ENCODE data around the gene MUC13. TPM values are rescaled to one million over a fixed set of nuclear protein-coding genes. Genes with fewer than 3 reads are reported as not detected.

MUC13 gene
- total and polyA plus RNA-seq, 9 of the 15 experiments (the other 6 are each of a cell fraction or from before 2014, with no cell fraction given): 0.09 TPM; not detected in 8

- TF ChIP-seq ZC3H4 (CRISPR knock-in tag; IDR thresholded peaks at IDR 0.05; ENCODE audit: borderline replicate concordance) (no peak), MXI1 (IDR thresholded peaks at IDR 0.05; ENCODE audit: low read depth, low read length) (no peak)
Measured at GRCh38 chr3:124873226-124873625, 61.3 kb downstream of the MUC13 start (continued).

DNA sequence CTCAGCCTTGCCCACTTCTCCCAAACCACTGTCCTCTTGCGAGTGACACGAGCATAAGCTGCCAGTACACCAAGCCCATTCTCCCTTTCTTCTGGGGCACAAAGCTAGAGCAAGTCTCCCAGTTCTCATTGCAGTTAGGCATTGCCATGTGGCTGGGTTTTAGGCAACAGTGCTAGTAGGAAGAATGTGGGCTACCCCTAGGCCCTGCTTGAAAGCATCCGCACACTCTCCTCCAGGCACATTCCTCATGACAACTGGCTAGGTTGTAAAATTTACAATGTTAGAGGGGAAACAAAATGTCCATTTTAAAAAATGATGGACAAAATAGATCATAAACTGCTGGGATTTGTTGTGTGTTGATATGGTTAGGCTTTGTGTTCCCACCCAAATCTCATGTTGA lies 67.0 kb downstream of the MUC13 start:
- in situ Hi-C loops (cut with MboI): no loop called here
- H3K79me2 ChIP-seq (ENCODE audit: control insufficient read depth, insufficient read depth, low read length): no peaks in the 10 kb centered on the region
- no peak overlapping the region for H3K27ac ChIP-seq (ENCODE audit: extremely low read depth, low read depth, low read length)
- H3K4me1 ChIP-seq (replicated peaks in 1 of 2; ENCODE audit: control insufficient read depth in 2 of 2, insufficient read depth in 2 of 2, low read length in 2 of 2): no peaks in the 10 kb centered on the region; a peak in 2 of 5 replicates
- H3K4me2 ChIP-seq (ENCODE audit: insufficient read depth, low read length): no peak overlapping the region
- CTCF ChIA-PET (ENCODE audit: low intra/inter-chr PET ratio): no interaction called here
- DNase-seq (ENCODE audit: extremely low read depth in 1 of 4, low spot score in 3 of 4) (no peak), ATAC-seq (no peak), FAIRE-seq (no peak)
- intact Hi-C loops (cut with micrococcal nuclease): no loop called here
- no peak overlapping the region for H2AFZ ChIP-seq (ENCODE audit: low read depth, low read length)
- no peaks in the 10 kb centered on the region for H3K27me3 ChIP-seq (ENCODE audit: control insufficient read depth in 2 of 2, insufficient read depth in 2 of 2, low read length in 2 of 2)
- POLR2A ChIA-PET: interaction anchor here (0.6 kb wide), 1 partner anchor 9 kb away, joined by 3 read pairs; no protein-coding TSS in a partner anchor
- no peak overlapping the region for H3K4me3 ChIP-seq
- H3K9me1 ChIP-seq (ENCODE audit: control insufficient read depth, insufficient read depth, low read length): no peaks in the 10 kb centered on the region
- no peaks in the 10 kb centered on the region for H3K9me3 ChIP-seq (replicated peaks; ENCODE audit: control insufficient read depth, insufficient read depth, low read depth, low read length)
- BruUV-seq (replicated peaks): no TSS peak
- no peak overlapping the region for H3K9ac ChIP-seq (ENCODE audit: insufficient read depth in 1 of 2, low read depth in 2 of 2, low read length in 2 of 2)
- no peaks in the 10 kb centered on the region for H4K20me1 ChIP-seq (replicated peaks; ENCODE audit: control insufficient read depth, insufficient read depth, low read length)
- WGBS (ENCODE audit: insufficient coverage, low coverage, missing lambda C conversion rate): 80% methylated on average over 2 of the region's 3 CpGs
- H3K36me3 ChIP-seq (ENCODE audit: control insufficient read depth, insufficient read depth, low read length): no peaks in the 10 kb centered on the region
- no peak for TF ChIP-seq RBM14 (IDR thresholded peaks at IDR 0.05; ENCODE audit: borderline replicate concordance, insufficient read depth, low read depth, low read length)
- no peak for TF ChIP-seq NR2C1 (IDR thresholded peaks at IDR 0.05)
- TF ChIP-seq NR2C1 (tag; IDR thresholded peaks at IDR 0.05): no peak
- no peak for TF ChIP-seq FOXA1 (IDR thresholded peaks at IDR 0.05; ENCODE audit: borderline replicate concordance)
- TF ChIP-seq POU5F1 (IDR thresholded peaks at IDR 0.05; ENCODE audit: borderline replicate concordance, low read depth, low read length, partially characterized antibody): no peak
- no peak for TF ChIP-seq POLR2AphosphoS2 (IDR thresholded peaks at IDR 0.05; ENCODE audit: low read length)
- no peak for TF ChIP-seq SMAD3 (CRISPR knock-in tag; conservative IDR thresholded peaks at IDR 0.05)
- TF ChIP-seq DNMT1 (IDR thresholded peaks at IDR 0.05): no peak
- TF ChIP-seq USF1 (CRISPR knock-in tag; IDR thresholded peaks at IDR 0.05): no peak
- TF ChIP-seq ZNF133 (CRISPR knock-in tag; IDR thresholded peaks at IDR 0.05): no peak
- no peak for TF ChIP-seq DDX20 (tag; IDR thresholded peaks at IDR 0.05; ENCODE audit: low read depth)
- no peak for TF ChIP-seq BCL6 (CRISPR knock-in tag; IDR thresholded peaks at IDR 0.05)
- no peak for TF ChIP-seq PHF21A (IDR thresholded peaks at IDR 0.05; ENCODE audit: borderline replicate concordance, low read depth)
- no peak for TF ChIP-seq YBX1 (IDR thresholded peaks at IDR 0.05)
- TF ChIP-seq HDAC2 (IDR thresholded peaks at IDR 0.05): no peak
- TF ChIP-seq POLR3G (IDR thresholded peaks at IDR 0.05; ENCODE audit: extremely low read depth, insufficient read length, insufficient replicate concordance): no peak
- TF ChIP-seq, protein P1, sequence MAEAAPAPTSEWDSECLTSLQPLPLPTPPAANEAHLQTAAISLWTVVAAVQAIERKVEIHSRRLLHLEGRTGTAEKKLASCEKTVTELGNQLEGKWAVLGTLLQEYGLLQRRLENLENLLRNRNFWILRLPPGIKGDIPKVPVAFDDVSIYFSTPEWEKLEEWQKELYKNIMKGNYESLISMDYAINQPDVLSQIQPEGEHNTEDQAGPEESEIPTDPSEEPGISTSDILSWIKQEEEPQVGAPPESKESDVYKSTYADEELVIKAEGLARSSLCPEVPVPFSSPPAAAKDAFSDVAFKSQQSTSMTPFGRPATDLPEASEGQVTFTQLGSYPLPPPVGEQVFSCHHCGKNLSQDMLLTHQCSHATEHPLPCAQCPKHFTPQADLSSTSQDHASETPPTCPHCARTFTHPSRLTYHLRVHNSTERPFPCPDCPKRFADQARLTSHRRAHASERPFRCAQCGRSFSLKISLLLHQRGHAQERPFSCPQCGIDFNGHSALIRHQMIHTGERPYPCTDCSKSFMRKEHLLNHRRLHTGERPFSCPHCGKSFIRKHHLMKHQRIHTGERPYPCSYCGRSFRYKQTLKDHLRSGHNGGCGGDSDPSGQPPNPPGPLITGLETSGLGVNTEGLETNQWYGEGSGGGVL (CRISPR knock-in tag; IDR thresholded peaks at IDR 0.05): no peak
- no peak for TF ChIP-seq KDM5B (IDR thresholded peaks at IDR 0.05; ENCODE audit: insufficient replicate concordance, low read depth, low read length)
- no peak for TF ChIP-seq TCF7L2 (IDR thresholded peaks at IDR 0.05; ENCODE audit: low read depth, low read length)

Measured in K562 (cell line).